ENCODE results near the gene ARFGAP1. TPM values are rescaled to one million over a fixed set of nuclear protein-coding genes. Genes with fewer than 3 reads are reported as not detected.
"Not testable (repeated sequence)": the region's sequence is repeated elsewhere in the genome, so short reads cannot be mapped to it uniquely, and the experiment has no call there.

ARFGAP1 gene
- total RNA-seq, 1 experiment from 2014 or later: 207 TPM

DNA sequence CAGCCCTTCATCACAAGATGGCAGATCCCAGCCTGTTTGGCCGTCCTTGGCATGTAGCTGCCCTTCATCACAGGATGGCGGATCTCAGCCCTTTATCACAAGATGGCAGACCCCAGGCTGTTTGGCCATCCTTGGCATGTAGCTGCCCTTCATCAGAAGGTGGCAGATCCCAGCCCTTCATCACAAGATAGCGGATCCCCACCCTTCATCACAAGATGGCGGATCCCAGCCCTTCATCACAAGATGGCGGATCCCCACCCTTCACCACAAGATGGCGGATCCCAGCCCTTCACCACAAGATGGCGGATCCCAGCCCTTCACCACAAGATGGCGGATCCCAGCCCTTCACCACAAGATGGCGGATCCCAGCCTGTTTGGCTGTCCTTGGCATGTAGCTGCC lies 62.4 kb downstream of the ARFGAP1 start:
- DNase-seq (ENCODE audit: low spot score); H3K4me3 Mint-ChIP-seq; ATAC-seq; H3K27ac Mint-ChIP-seq; H3K27me3 Mint-ChIP-seq (ENCODE audit: low read depth); POLR2A ChIA-PET; H3K36me3 Mint-ChIP-seq; H3K4me1 Mint-ChIP-seq: not testable (repeated sequence)
- peaks cover 33% of the 10 kb centered on the region for H3K9me3 Mint-ChIP-seq
- CTCF ChIA-PET: interaction anchor here (0.6 kb wide), 1 partner anchor 203 kb away, joined by 4 read pairs; no protein-coding TSS in a partner anchor

- H3K27ac Mint-ChIP-seq: no peak overlapping the region
- ATAC-seq: no peak
- no peak for DNase-seq (ENCODE audit: low spot score)
- peaks cover 36% of the 10 kb centered on the region for H3K9me3 Mint-ChIP-seq
- CTCF ChIA-PET: interaction anchor here (0.6 kb wide), 1 partner anchor 45 kb away, joined by 3 read pairs; no protein-coding TSS in a partner anchor
- H3K4me3 Mint-ChIP-seq: no peak overlapping the region
- peaks cover 7% of the 10 kb centered on the region for H3K27me3 Mint-ChIP-seq (ENCODE audit: low read depth)
- no peaks in the 10 kb centered on the region for H3K4me1 Mint-ChIP-seq
- peaks cover 6% of the 10 kb centered on the region for H3K36me3 Mint-ChIP-seq
- TF ChIP-seq ESRRA (CRISPR knock-in tag; IDR thresholded peaks at IDR 0.05; ENCODE audit: borderline replicate concordance) (no peak), ZNF121 (CRISPR knock-in tag; IDR thresholded peaks at IDR 0.05) (no peak), STAT6 (CRISPR knock-in tag; conservative IDR thresholded peaks at IDR 0.05; ENCODE audit: low read depth) (no peak), JAZF1 (CRISPR knock-in tag; IDR thresholded peaks at IDR 0.05) (no peak), TP53 (CRISPR knock-in tag; IDR thresholded peaks at IDR 0.05) (no peak)
- POLR2A ChIA-PET: no interaction called here
These were observed 63.1 kb downstream of the ARFGAP1 start for GRCh38 chr20:63335711-63336110.

GRCh38 chr20:63336232-63336752 lies 63.7 kb downstream of the ARFGAP1 start:
- Mint-ChIP-seq H3K27me3 (ENCODE audit: low read depth) (peaks cover 7% of the 10 kb centered on the region), H3K4me1 (no peaks in the 10 kb centered on the region), H3K27ac (no peak overlapping the region), H3K9me3 (peaks cover 36% of the 10 kb centered on the region), H3K4me3 (no peak overlapping the region), H3K36me3 (peaks cover 6% of the 10 kb centered on the region)
- ATAC-seq: no peak
- TF ChIP-seq ZNF138 (CRISPR knock-in tag; conservative IDR thresholded peaks at IDR 0.05): no peak
- ChIA-PET CTCF (no interaction called here), POLR2A (no interaction called here)
- no peak for DNase-seq (ENCODE audit: low spot score)

- TF ChIP-seq ZBTB43 (CRISPR knock-in tag; IDR thresholded peaks at IDR 0.05) (no peak), MAX (CRISPR knock-in tag; IDR thresholded peaks at IDR 0.05) (no peak), ZNF121 (CRISPR knock-in tag; IDR thresholded peaks at IDR 0.05) (no peak)
- TF ChIP-seq, protein P1, sequence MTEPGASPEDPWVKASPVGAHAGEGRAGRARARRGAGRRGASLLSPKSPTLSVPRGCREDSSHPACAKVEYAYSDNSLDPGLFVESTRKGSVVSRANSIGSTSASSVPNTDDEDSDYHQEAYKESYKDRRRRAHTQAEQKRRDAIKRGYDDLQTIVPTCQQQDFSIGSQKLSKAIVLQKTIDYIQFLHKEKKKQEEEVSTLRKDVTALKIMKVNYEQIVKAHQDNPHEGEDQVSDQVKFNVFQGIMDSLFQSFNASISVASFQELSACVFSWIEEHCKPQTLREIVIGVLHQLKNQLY (CRISPR knock-in tag; IDR thresholded peaks at IDR 0.05): no peak
- Mint-ChIP-seq H3K9me3 (peaks cover 27% of the 10 kb centered on the region), H3K27me3 (ENCODE audit: low read depth) (peaks cover 7% of the 10 kb centered on the region), H3K4me1 (no peaks in the 10 kb centered on the region), H3K4me3 (no peak overlapping the region), H3K27ac (no peak overlapping the region), H3K36me3 (no peaks in the 10 kb centered on the region)
- ChIA-PET CTCF (interaction anchor here (0.5 to 1.2 kb wide), 2 partner anchors 44 to 200 kb away, joined by 3 read pairs; no protein-coding TSS in a partner anchor), POLR2A (no interaction called here)
- DNase-seq (ENCODE audit: low spot score): no peak
- no peak for ATAC-seq
These were observed 65.3 kb downstream of the ARFGAP1 start for GRCh38 chr20:63337786-63338420.

Small RNA genes lying within 50 kb of the gene (microRNA-seq; reads per million reads assigned to microRNA genes)
- gene MIR3196 (ENCODE audit: borderline number of aligned reads): not detected
- 3.1 reads per million for gene MIR4326 (ENCODE audit: borderline number of aligned reads)

Other genes starting within 250 kb of the ARFGAP1 start
- 50.2 to 61.3 TPM (median 51.3 TPM) in 3 replicates for gene YTHDF1, start 56.7 kb upstream of the ARFGAP1 start, total RNA-seq (2021)
- 0.17 to 0.23 TPM in 2 of 3 replicates, not detected in the other for gene BIRC7, start 36.9 kb upstream of the ARFGAP1 start, total RNA-seq (2021)
- 7.2 to 11.0 TPM (median 9.6 TPM) in 3 replicates for gene NKAIN4, start 18.4 kb upstream of the ARFGAP1 start, total RNA-seq (2021)
- gene COL20A1, start 20.4 kb downstream of the ARFGAP1 start, total RNA-seq (2021): 0.55 to 1.3 TPM (median 1.1 TPM) in 3 replicates
- gene CHRNA4, start 88.5 kb downstream of the ARFGAP1 start, total RNA-seq (2021): 2.5 to 5.7 TPM (median 4.8 TPM) in 3 replicates
- gene KCNQ2, start 199.8 kb downstream of the ARFGAP1 start, total RNA-seq (2021): 99.8 to 112 TPM (median 108 TPM) in 3 replicates
- gene EEF1A2, start 226.3 kb downstream of the ARFGAP1 start, total RNA-seq (2021): 26.0 to 35.7 TPM (median 34.9 TPM) in 3 replicates
- 170 to 210 TPM (median 205 TPM) in 3 replicates for gene PPDPF, start 248.0 kb downstream of the ARFGAP1 start, total RNA-seq (2021)